Measurements from ENCODE around the gene SLC45A1. TPM values are rescaled to one million over a fixed set of nuclear protein-coding genes. Genes with fewer than 3 reads are reported as not detected.

SLC45A1 gene
- total and polyA plus RNA-seq, 9 of the 15 experiments (the other 6 are each of a cell fraction or from before 2014, with no cell fraction given), result not detected

DNA sequence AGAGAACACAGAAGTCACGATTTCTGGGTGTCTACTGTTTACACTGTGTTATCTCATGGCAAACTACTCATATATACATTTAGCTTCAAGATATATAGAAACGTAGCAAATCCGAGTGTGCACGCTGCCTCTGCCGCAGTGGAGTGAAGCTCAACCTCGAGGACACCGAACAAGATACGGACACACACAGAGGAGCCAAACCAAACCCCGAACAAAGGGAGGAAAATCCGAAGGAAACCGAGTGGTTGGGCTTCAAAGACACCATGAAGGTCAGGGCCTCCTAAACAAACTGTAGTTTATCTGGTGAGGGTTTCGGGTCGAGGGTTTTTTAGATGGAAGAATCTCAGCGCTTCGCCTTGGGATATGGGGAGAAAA, 34.5 kb downstream of the SLC45A1 start:
- no peak for TF ChIP-seq CHD1 (IDR thresholded peaks at IDR 0.05; ENCODE audit: low read length)
- TF ChIP-seq KLF13 (tag; IDR thresholded peaks at IDR 0.05; ENCODE audit: borderline replicate concordance, low read depth), result no peak
- peaks cover 0 to 19% of the 10 kb centered on the region in 2 experiments; a peak in 2 of 5 replicates for H3K4me1 ChIP-seq (replicated peaks in 1 of 2; ENCODE audit: control insufficient read depth in 2 of 2, insufficient read depth in 2 of 2, low read length in 2 of 2)
- no peak overlapping the region for H2AFZ ChIP-seq (ENCODE audit: low read depth, low read length)
- CTCF ChIA-PET (ENCODE audit: low intra/inter-chr PET ratio), result interaction anchor here (1.1 to 5.0 kb wide), 2 partner anchors 322 to 377 kb away, joined by 5 to 35 read pairs; no protein-coding TSS in a partner anchor
- POLR2A ChIA-PET, result interaction anchor here (0.6 kb wide), 2 partner anchors 13 to 248 kb away, joined by 3 read pairs; no protein-coding TSS in a partner anchor
- no peak for FAIRE-seq
- no peak overlapping the region for H3K9ac ChIP-seq (ENCODE audit: insufficient read depth in 1 of 2, low read depth in 2 of 2, low read length in 2 of 2)
- H3K27ac ChIP-seq (ENCODE audit: extremely low read depth, low read depth, low read length), result no peak overlapping the region
- H3K9me3 ChIP-seq (replicated peaks; ENCODE audit: control insufficient read depth, insufficient read depth, low read depth, low read length), result no peaks in the 10 kb centered on the region
- 67% methylated on average over 14 of the region's 15 CpGs for WGBS (ENCODE audit: insufficient coverage, low coverage, missing lambda C conversion rate)
- intact Hi-C loops (cut with micrococcal nuclease), result no loop called here
- H3K36me3 ChIP-seq (ENCODE audit: control insufficient read depth, insufficient read depth, low read length), result peaks cover 35% of the 10 kb centered on the region
- peaks cover 3% of the 10 kb centered on the region for H3K9me1 ChIP-seq (ENCODE audit: control insufficient read depth, insufficient read depth, low read length)
- no peak overlapping the region for H3K4me2 ChIP-seq (ENCODE audit: insufficient read depth, low read length)
- H4K20me1 ChIP-seq (replicated peaks; ENCODE audit: control insufficient read depth, insufficient read depth, low read length), result peaks cover 25% of the 10 kb centered on the region; the same call in 1 of the 2 replicates
- BruUV-seq (replicated peaks), result no TSS peak
- no peaks in the 10 kb centered on the region for H3K79me2 ChIP-seq (ENCODE audit: control insufficient read depth, insufficient read depth, low read length)
- ATAC-seq, result no peak
- no peak overlapping the region for H3K4me3 ChIP-seq
- DNase-seq (ENCODE audit: extremely low read depth in 1 of 4, low spot score in 3 of 4), result no peak
- H3K27me3 ChIP-seq (ENCODE audit: control insufficient read depth in 2 of 2, insufficient read depth in 2 of 2, low read length in 2 of 2), result peaks cover 6 to 14% of the 10 kb centered on the region in 2 experiments; a peak in 3 of 5 replicates
- in situ Hi-C loops (cut with MboI), result no loop called here

DNA sequence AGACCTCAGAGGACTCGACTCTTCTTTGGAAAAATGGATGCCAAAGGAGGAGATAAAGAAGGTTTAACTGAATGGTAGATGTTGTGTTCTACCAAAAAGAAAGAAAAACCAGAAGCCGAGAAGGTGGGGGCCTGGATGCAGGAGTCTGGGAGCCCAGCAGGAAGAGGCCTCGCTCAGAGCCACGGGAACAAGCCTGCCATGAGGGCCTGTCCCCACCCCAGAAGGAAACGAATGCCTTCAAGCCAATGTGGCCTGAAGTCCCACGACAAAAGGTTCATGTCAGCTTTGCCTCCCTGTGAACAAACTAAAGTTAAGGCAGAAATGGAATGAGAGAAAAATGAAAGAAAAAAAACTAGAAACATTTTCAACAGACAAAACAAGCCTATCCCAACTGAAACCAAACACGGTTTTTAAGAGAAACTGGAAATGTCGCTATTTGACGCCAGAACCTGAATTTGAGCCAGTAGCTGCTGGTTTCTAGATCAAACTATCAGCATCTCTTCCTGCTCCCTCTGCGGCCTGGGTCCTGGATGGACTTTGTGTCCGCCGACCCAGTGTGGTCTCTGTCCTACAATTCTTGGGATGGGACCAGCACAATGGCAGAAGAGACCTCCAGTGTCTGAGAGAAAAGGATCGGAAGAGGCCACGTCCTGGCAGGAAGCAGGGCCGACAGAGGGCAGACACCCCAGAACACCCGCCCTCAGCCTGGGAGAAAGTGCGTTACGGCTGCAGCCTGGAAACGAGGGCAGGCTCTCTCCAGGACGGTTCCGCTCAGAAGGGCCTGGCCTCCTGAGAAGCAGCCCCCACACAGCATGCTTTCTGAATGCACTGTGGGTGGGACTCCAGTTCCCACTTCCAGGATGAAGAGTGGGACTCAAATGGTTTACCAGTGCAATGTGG, 35.2 kb downstream of the SLC45A1 start:
- H3K27me3 ChIP-seq (ENCODE audit: control insufficient read depth in 2 of 2, insufficient read depth in 2 of 2, low read length in 2 of 2), result peaks cover under 1 to 7% of the 10 kb centered on the region in 2 experiments; a peak in 3 of 5 replicates
- FAIRE-seq, result no peak
- DNase-seq (ENCODE audit: extremely low read depth in 1 of 4, low spot score in 3 of 4), result no peak
- peaks cover 25% of the 10 kb centered on the region; the same call in 1 of the 2 replicates for H4K20me1 ChIP-seq (replicated peaks; ENCODE audit: control insufficient read depth, insufficient read depth, low read length)
- H3K9me1 ChIP-seq (ENCODE audit: control insufficient read depth, insufficient read depth, low read length), result peaks cover 3% of the 10 kb centered on the region
- ChIA-PET CTCF (ENCODE audit: low intra/inter-chr PET ratio) (no interaction called here), POLR2A (interaction anchor here (0.6 to 0.8 kb wide), 2 partner anchors 10 to 248 kb away, joined by 3 read pairs; no protein-coding TSS in a partner anchor)
- no peak for ATAC-seq
- H3K4me3 ChIP-seq, result no peak overlapping the region
- no peaks in the 10 kb centered on the region for H3K9me3 ChIP-seq (replicated peaks; ENCODE audit: control insufficient read depth, insufficient read depth, low read depth, low read length)
- peaks cover 0 to 17% of the 10 kb centered on the region in 2 experiments; a peak in 1 of 5 replicates for H3K4me1 ChIP-seq (replicated peaks in 1 of 2; ENCODE audit: control insufficient read depth in 2 of 2, insufficient read depth in 2 of 2, low read length in 2 of 2)
- no peak overlapping the region for H2AFZ ChIP-seq (ENCODE audit: low read depth, low read length)
- in situ Hi-C loops (cut with MboI) (no loop called here), intact Hi-C loops (cut with micrococcal nuclease) (no loop called here)
- peaks cover 42% of the 10 kb centered on the region for H3K36me3 ChIP-seq (ENCODE audit: control insufficient read depth, insufficient read depth, low read length)
- 80% methylated on average over 21 of the region's 21 CpGs for WGBS (ENCODE audit: insufficient coverage, low coverage, missing lambda C conversion rate)
- H3K79me2 ChIP-seq (ENCODE audit: control insufficient read depth, insufficient read depth, low read length), result no peaks in the 10 kb centered on the region
- no peak overlapping the region for H3K27ac ChIP-seq (ENCODE audit: extremely low read depth, low read depth, low read length)
- BruUV-seq (replicated peaks), result no TSS peak
- H3K9ac ChIP-seq (ENCODE audit: insufficient read depth in 1 of 2, low read depth in 2 of 2, low read length in 2 of 2), result no peak overlapping the region
- H3K4me2 ChIP-seq (ENCODE audit: insufficient read depth, low read length), result no peak overlapping the region
- TF ChIP-seq MAFF (IDR thresholded peaks at IDR 0.05; ENCODE audit: low read length) (no peak), RFX7 (CRISPR knock-in tag; IDR thresholded peaks at IDR 0.05) (no peak), TEAD1 (CRISPR knock-in tag; IDR thresholded peaks at IDR 0.05) (no peak), FIP1L1 (IDR thresholded peaks at IDR 0.05; ENCODE audit: low read depth, low read length, poor library complexity, severe bottlenecking) (no peak), ZNF184 (CRISPR knock-in tag; IDR thresholded peaks at IDR 0.05) (no peak), ZNF507 (tag; conservative IDR thresholded peaks at IDR 0.05) (no peak), ZNF561 (CRISPR knock-in tag; conservative IDR thresholded peaks at IDR 0.05) (no peak)
- TF ChIP-seq, protein P1, sequence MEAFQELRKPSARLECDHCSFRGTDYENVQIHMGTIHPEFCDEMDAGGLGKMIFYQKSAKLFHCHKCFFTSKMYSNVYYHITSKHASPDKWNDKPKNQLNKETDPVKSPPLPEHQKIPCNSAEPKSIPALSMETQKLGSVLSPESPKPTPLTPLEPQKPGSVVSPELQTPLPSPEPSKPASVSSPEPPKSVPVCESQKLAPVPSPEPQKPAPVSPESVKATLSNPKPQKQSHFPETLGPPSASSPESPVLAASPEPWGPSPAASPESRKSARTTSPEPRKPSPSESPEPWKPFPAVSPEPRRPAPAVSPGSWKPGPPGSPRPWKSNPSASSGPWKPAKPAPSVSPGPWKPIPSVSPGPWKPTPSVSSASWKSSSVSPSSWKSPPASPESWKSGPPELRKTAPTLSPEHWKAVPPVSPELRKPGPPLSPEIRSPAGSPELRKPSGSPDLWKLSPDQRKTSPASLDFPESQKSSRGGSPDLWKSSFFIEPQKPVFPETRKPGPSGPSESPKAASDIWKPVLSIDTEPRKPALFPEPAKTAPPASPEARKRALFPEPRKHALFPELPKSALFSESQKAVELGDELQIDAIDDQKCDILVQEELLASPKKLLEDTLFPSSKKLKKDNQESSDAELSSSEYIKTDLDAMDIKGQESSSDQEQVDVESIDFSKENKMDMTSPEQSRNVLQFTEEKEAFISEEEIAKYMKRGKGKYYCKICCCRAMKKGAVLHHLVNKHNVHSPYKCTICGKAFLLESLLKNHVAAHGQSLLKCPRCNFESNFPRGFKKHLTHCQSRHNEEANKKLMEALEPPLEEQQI (IDR thresholded peaks at IDR 0.05), result no peak
- TF ChIP-seq, protein P2, sequence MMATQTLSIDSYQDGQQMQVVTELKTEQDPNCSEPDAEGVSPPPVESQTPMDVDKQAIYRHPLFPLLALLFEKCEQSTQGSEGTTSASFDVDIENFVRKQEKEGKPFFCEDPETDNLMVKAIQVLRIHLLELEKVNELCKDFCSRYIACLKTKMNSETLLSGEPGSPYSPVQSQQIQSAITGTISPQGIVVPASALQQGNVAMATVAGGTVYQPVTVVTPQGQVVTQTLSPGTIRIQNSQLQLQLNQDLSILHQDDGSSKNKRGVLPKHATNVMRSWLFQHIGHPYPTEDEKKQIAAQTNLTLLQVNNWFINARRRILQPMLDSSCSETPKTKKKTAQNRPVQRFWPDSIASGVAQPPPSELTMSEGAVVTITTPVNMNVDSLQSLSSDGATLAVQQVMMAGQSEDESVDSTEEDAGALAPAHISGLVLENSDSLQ (IDR thresholded peaks at IDR 0.05), result no peak

Data from K562 (cell line).